ENCODE data around the gene TES. TPM values are rescaled to one million over a fixed set of nuclear protein-coding genes. Genes with fewer than 3 reads are reported as not detected.
"Not testable (repeated sequence)": the region's sequence is repeated elsewhere in the genome, so short reads cannot be mapped to it uniquely, and the experiment has no call there.

Gene TES
- total RNA-seq, 1 experiment from 2014 or later = 207 TPM

DNA sequence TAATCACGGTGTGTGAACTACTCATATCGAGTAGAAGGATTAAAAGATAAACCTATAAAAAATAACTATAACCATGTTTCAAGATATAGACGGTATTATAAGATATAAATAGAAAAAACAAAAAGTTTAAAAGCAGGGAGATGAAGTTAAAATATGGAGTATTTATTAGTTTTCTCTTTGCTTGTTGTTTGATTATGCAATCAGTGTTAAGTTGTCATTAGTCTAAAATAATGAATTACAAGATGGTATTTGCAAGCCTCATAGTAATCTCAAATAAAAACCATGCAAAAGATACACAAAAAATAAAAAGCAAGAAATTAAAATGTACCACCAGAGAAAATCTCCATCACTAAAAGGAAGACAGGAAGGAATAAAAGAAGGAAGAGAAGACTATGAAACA, 83.3 kb downstream of the TES start:
- TF ChIP-seq, protein P1, sequence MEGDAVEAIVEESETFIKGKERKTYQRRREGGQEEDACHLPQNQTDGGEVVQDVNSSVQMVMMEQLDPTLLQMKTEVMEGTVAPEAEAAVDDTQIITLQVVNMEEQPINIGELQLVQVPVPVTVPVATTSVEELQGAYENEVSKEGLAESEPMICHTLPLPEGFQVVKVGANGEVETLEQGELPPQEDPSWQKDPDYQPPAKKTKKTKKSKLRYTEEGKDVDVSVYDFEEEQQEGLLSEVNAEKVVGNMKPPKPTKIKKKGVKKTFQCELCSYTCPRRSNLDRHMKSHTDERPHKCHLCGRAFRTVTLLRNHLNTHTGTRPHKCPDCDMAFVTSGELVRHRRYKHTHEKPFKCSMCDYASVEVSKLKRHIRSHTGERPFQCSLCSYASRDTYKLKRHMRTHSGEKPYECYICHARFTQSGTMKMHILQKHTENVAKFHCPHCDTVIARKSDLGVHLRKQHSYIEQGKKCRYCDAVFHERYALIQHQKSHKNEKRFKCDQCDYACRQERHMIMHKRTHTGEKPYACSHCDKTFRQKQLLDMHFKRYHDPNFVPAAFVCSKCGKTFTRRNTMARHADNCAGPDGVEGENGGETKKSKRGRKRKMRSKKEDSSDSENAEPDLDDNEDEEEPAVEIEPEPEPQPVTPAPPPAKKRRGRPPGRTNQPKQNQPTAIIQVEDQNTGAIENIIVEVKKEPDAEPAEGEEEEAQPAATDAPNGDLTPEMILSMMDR (IDR thresholded peaks at IDR 0.05; ENCODE audit: insufficient read depth in 1 of 2, low read depth in 1 of 2, low read length in 1 of 2, severe bottlenecking in 1 of 2, unreplicated experiment in 1 of 2) = no peak
- H3K36me3 Mint-ChIP-seq (ENCODE audit: insufficient read depth, unreplicated experiment) = no peaks in the 10 kb centered on the region
- Histone ChIP-seq H3K4me1 (no peaks in the 10 kb centered on the region), H3K9me3 (no peaks in the 10 kb centered on the region; the same call in 1 of the 2 replicates), H3K4me3 (ENCODE audit: low read depth, low read length) (no peak overlapping the region), H3K36me3 (ENCODE audit: control insufficient read depth, insufficient read depth, low read length) (no peaks in the 10 kb centered on the region), H3K27me3 (replicated peaks; ENCODE audit: control insufficient read depth, insufficient read depth, low read length) (no peaks in the 10 kb centered on the region)
- H3K4me3 Mint-ChIP-seq (ENCODE audit: unreplicated experiment) = no peak overlapping the region
- no peak overlapping the region for H3K27ac Mint-ChIP-seq (ENCODE audit: unreplicated experiment)
- H3K4me1 Mint-ChIP-seq (ENCODE audit: low read depth, unreplicated experiment) = no peaks in the 10 kb centered on the region
- BruUV-seq (replicated peaks) = no TSS peak
- intact Hi-C loops (cut with micrococcal nuclease; ENCODE audit: unreplicated experiment) = loop anchor here (5.0 kb wide), 1 partner anchor 34 kb away; no protein-coding TSS in a partner anchor
- DNase-seq = no peak
- H3K9me3 Mint-ChIP-seq (ENCODE audit: unreplicated experiment) = peaks cover 58% of the 10 kb centered on the region
- H3K27me3 Mint-ChIP-seq (ENCODE audit: insufficient read depth, unreplicated experiment) = no peaks in the 10 kb centered on the region
- POLR2A ChIA-PET = no interaction called here
- CTCF ChIA-PET = no interaction called here

DNA sequence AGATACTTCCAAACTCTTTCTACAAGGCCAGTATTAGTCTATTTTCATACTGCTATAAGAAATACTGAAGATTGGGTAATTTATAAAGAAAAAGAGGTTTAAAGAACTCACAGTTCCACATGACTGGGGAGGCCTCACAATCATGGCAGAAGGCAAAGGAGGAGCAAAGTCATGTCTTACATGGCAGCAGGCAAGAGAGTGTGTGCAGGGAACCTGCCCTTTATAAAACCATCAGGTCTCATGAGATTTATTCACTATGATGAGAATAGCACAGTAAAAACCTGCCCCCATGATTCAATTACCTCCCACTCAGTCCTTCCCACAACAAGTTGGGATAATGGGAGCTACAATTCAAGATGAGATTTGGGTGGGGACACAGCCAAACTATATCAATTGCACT, 85.6 kb downstream of the TES start:
- DNase-seq; BruUV-seq (replicated peaks); CTCF ChIA-PET; H3K27me3 ChIP-seq (replicated peaks; ENCODE audit: control insufficient read depth, insufficient read depth, low read length); H3K27me3 Mint-ChIP-seq (ENCODE audit: insufficient read depth, unreplicated experiment); intact Hi-C loops (cut with micrococcal nuclease; ENCODE audit: unreplicated experiment); H3K4me3 Mint-ChIP-seq (ENCODE audit: unreplicated experiment); H3K9me3 ChIP-seq; H3K36me3 Mint-ChIP-seq (ENCODE audit: insufficient read depth, unreplicated experiment); H3K27ac Mint-ChIP-seq (ENCODE audit: unreplicated experiment); H3K4me1 ChIP-seq; H3K4me1 Mint-ChIP-seq (ENCODE audit: low read depth, unreplicated experiment); POLR2A ChIA-PET; H3K4me3 ChIP-seq (ENCODE audit: low read depth, low read length); H3K36me3 ChIP-seq (ENCODE audit: control insufficient read depth, insufficient read depth, low read length): not testable (repeated sequence)
- H3K9me3 Mint-ChIP-seq (ENCODE audit: unreplicated experiment) = peaks cover 63% of the 10 kb centered on the region

DNA sequence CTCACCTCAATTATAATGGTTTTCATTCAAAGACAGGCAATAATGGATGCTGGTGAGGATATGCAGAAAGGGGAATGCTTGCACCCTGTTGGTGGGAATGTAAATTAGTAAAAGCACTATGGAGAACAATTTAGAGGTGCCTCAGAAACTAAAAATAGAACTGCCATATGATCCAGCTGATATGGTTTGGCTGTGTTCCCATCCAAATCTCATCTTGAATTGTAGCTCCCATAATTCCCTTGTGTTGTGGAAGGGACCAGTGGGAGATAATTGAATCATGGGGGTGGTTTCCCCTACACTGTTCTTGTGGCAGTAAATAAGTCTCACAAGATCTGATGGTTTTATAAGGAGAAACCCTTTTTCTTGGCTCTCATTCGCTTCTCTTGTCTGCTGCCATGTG, 87.7 kb downstream of the TES start:
- ChIA-PET CTCF (no interaction called here), POLR2A (interaction anchor here (0.6 kb wide), 1 partner anchor 20 kb away, joined by 4 read pairs; no protein-coding TSS in a partner anchor)
- Mint-ChIP-seq H3K4me1 (ENCODE audit: low read depth, unreplicated experiment) (no peaks in the 10 kb centered on the region), H3K36me3 (ENCODE audit: insufficient read depth, unreplicated experiment) (no peaks in the 10 kb centered on the region), H3K4me3 (ENCODE audit: unreplicated experiment) (no peak overlapping the region), H3K27me3 (ENCODE audit: insufficient read depth, unreplicated experiment) (no peaks in the 10 kb centered on the region), H3K27ac (ENCODE audit: unreplicated experiment) (no peak overlapping the region), H3K9me3 (ENCODE audit: unreplicated experiment) (peaks cover 56% of the 10 kb centered on the region)
- Histone ChIP-seq H3K9me3 (no peaks in the 10 kb centered on the region; the same call in 1 of the 2 replicates), H3K36me3 (ENCODE audit: control insufficient read depth, insufficient read depth, low read length) (no peaks in the 10 kb centered on the region), H3K4me1 (no peaks in the 10 kb centered on the region), H3K27me3 (replicated peaks; ENCODE audit: control insufficient read depth, insufficient read depth, low read length) (no peaks in the 10 kb centered on the region), H3K4me3 (ENCODE audit: low read depth, low read length) (no peak overlapping the region)
- no TSS peak for BruUV-seq (replicated peaks)
- intact Hi-C loops (cut with micrococcal nuclease; ENCODE audit: unreplicated experiment) = no loop called here
- DNase-seq = no peak
- TF ChIP-seq, protein P1 (IDR thresholded peaks at IDR 0.05; ENCODE audit: insufficient read depth in 1 of 2, low read depth in 1 of 2, low read length in 1 of 2, severe bottlenecking in 1 of 2, unreplicated experiment in 1 of 2) = no peak

DNA sequence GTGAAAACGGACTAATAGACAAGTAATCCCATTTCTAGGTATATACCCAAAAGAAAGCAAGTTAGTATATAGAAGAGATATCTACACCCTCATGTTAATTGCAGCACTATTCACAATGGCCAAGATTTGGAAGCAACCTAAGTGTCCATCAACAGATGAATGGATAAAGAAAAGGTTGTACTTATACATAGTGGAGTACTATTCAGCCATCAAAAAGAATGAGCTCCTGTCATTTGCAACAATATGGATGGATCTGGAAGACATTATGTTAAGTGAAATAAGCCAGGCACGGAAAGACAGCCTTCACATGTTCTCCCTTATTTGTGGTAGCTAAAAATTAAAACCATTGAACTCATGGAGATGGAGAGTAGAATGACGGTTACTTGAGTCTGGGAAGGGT, 88.2 kb downstream of the TES start:
- ChIA-PET POLR2A (no interaction called here), CTCF (no interaction called here)
- DNase-seq = no peak
- H3K4me3 Mint-ChIP-seq (ENCODE audit: unreplicated experiment) = no peak overlapping the region
- intact Hi-C loops (cut with micrococcal nuclease; ENCODE audit: unreplicated experiment) = no loop called here
- no peaks in the 10 kb centered on the region for H3K27me3 ChIP-seq (replicated peaks; ENCODE audit: control insufficient read depth, insufficient read depth, low read length)
- H3K4me1 Mint-ChIP-seq (ENCODE audit: low read depth, unreplicated experiment) = no peaks in the 10 kb centered on the region
- TF ChIP-seq, protein P1 (IDR thresholded peaks at IDR 0.05; ENCODE audit: insufficient read depth in 1 of 2, low read depth in 1 of 2, low read length in 1 of 2, severe bottlenecking in 1 of 2, unreplicated experiment in 1 of 2) = no peak
- H3K36me3 Mint-ChIP-seq (ENCODE audit: insufficient read depth, unreplicated experiment) = no peaks in the 10 kb centered on the region
- H3K9me3 ChIP-seq = no peaks in the 10 kb centered on the region; the same call in 1 of the 2 replicates
- H3K27ac Mint-ChIP-seq (ENCODE audit: unreplicated experiment) = no peak overlapping the region
- H3K9me3 Mint-ChIP-seq (ENCODE audit: unreplicated experiment) = peaks cover 51% of the 10 kb centered on the region
- no peaks in the 10 kb centered on the region for H3K36me3 ChIP-seq (ENCODE audit: control insufficient read depth, insufficient read depth, low read length)
- no peaks in the 10 kb centered on the region for H3K27me3 Mint-ChIP-seq (ENCODE audit: insufficient read depth, unreplicated experiment)
- no peak overlapping the region for H3K4me3 ChIP-seq (ENCODE audit: low read depth, low read length)
- BruUV-seq (replicated peaks) = no TSS peak
- no peaks in the 10 kb centered on the region for H3K4me1 ChIP-seq
